Right atrium auricular region (tissue), 2 donors: ENCODE data around the gene RPL12. TPM values are rescaled to one million over a fixed set of nuclear protein-coding genes. Genes with fewer than 3 reads are reported as not detected.

Experiments
- DNase-seq: peaks from one replicate; pipeline ENCODE4 v3.0.0-alpha.2; 2019; ENCODE audit warnings: low spot score
- H3K27ac ChIP-seq, 2 donors: fragments of 200-600 bp; sonication (generic); 1 replicate in 1 of 2; 2 replicates in 1 of 2; pipeline ENCODE4 v1.5.1; 2016 to 2019
- H3K27me3 ChIP-seq, 2 donors: fragments of 200-600 bp; sonication (generic); one replicate each; pipeline versions ENCODE4 v1.5.1 to v1.6.0; 2017 to 2019
- H3K36me3 ChIP-seq: fragments of 200-600 bp; sonication (generic); one replicate; pipeline ENCODE4 v1.5.1; 2016
- H3K4me1 ChIP-seq, 2 donors: fragments of 200-600 bp; sonication (generic); one replicate each; pipeline versions ENCODE4 v1.5.1 to v1.6.0; 2017 to 2019
- H3K4me3 ChIP-seq, 2 donors: fragments of 200-600 bp; sonication (generic); 1 replicate in 1 of 2; 2 replicates in 1 of 2; pipeline ENCODE4 v1.5.1; 2017 to 2019; ENCODE audit warnings: mild to moderate bottlenecking in 1 of 2, moderate library complexity in 1 of 2
- H3K9me3 ChIP-seq, 2 donors: fragments of 200-600 bp; sonication (generic); one replicate each; pipeline ENCODE4 v1.5.1; 2019
- CTCF ChIP-seq, 2 donors: fragments of 200-600 bp; sonication (generic); IDR thresholded peaks; one replicate each; pipeline ENCODE4 v1.5.1; 2019; ENCODE audit warnings: antibody characterized with exemption in 2 of 2
- total RNA-seq, 2 donors: library from RNA; depleted of rRNA; stranded (reverse); fragments of >200 nt; gene quantifications; one replicate each; pipeline ENCODE4 v1.1.0, GENCODE V29; 2016

Gene RPL12
- total RNA-seq, 2 donors from 2014 or later = 623 to 1,266 TPM

- Histone ChIP-seq H3K4me1 (peaks cover 0 to 44% of the 10 kb centered on the region in 2 donors), H3K27me3 (no peaks in the 10 kb centered on the region), H3K4me3 (peak overlapping the region; percentile 82 to 87), H3K9me3 (no peaks in the 10 kb centered on the region), H3K27ac (peak overlapping the region; percentile 95 to 96), H3K36me3 (peaks cover 58% of the 10 kb centered on the region)
- DNase-seq = no peak
- TF ChIP-seq CTCF (IDR thresholded peaks at IDR 0.05) = no peak
Measured at GRCh38 chr9:127449332-127449966, 1.8 kb downstream of the RPL12 start.

- Histone ChIP-seq H3K27me3 (no peaks in the 10 kb centered on the region), H3K27ac (peak overlapping the region in 1 of 2 donors; percentile 18), H3K36me3 (peaks cover 64% of the 10 kb centered on the region), H3K4me1 (peaks cover 0 to 42% of the 10 kb centered on the region in 2 donors), H3K9me3 (no peaks in the 10 kb centered on the region), H3K4me3 (no peak overlapping the region)
- no peak for TF ChIP-seq CTCF (IDR thresholded peaks at IDR 0.05)
- DNase-seq = no peak
Measured at GRCh38 chr9:127448112-127448805, 2.9 kb downstream of the RPL12 start.

- DNase-seq = no peak
- no peaks in the 10 kb centered on the region for H3K27me3 ChIP-seq
- H3K36me3 ChIP-seq = peaks cover 71% of the 10 kb centered on the region
- H3K4me1 ChIP-seq = peaks cover 0 to 35% of the 10 kb centered on the region in 2 donors
- H3K9me3 ChIP-seq = no peaks in the 10 kb centered on the region
- no peak for TF ChIP-seq CTCF (IDR thresholded peaks at IDR 0.05)
- no peak overlapping the region for H3K27ac ChIP-seq
- no peak overlapping the region for H3K4me3 ChIP-seq
Measured at GRCh38 chr9:127447416-127448111, 3.6 kb downstream of the RPL12 start.

GRCh38 chr9:127446713-127447415 lies 4.3 kb downstream of the RPL12 start:
- no peak overlapping the region for H3K27ac ChIP-seq
- no peaks in the 10 kb centered on the region for H3K27me3 ChIP-seq
- no peak overlapping the region for H3K4me3 ChIP-seq
- H3K4me1 ChIP-seq = peaks cover 0 to 28% of the 10 kb centered on the region in 2 donors
- no peaks in the 10 kb centered on the region for H3K9me3 ChIP-seq
- no peak for DNase-seq
- H3K36me3 ChIP-seq = peaks cover 77% of the 10 kb centered on the region
- TF ChIP-seq CTCF (IDR thresholded peaks at IDR 0.05) = no peak

GRCh38 chr9:127445851-127446712 lies 5.1 kb downstream of the RPL12 start:
- peaks cover 85% of the 10 kb centered on the region for H3K36me3 ChIP-seq
- H3K4me3 ChIP-seq = no peak overlapping the region
- peaks cover 0 to 27% of the 10 kb centered on the region in 2 donors for H3K4me1 ChIP-seq
- no peaks in the 10 kb centered on the region for H3K27me3 ChIP-seq
- no peak for TF ChIP-seq CTCF (IDR thresholded peaks at IDR 0.05)
- no peak for DNase-seq
- H3K9me3 ChIP-seq = no peaks in the 10 kb centered on the region
- no peak overlapping the region for H3K27ac ChIP-seq
